Caco-2 (cell line): ENCODE data around the gene PWP2. TPM values are rescaled to one million over a fixed set of nuclear protein-coding genes. Genes with fewer than 3 reads are reported as not detected.
A peak's percentile ranks its signal among the peaks of the same experiment; 100 is the strongest.
"Not testable (repeated sequence)": the region's sequence is repeated elsewhere in the genome, so short reads cannot be mapped to it uniquely, and the experiment has no call there.

Experiments
- BruUV-seq: library from RNA; stranded (reverse); fragments of 400-500 nt; replicated peaks from 2 replicates; lab custom pipeline; 2021; lab: Mats Ljungman, UMichigan
- CTCF ChIA-PET: fragments of 300-600 bp; sonication (Branson Sonifier 250); formaldehyde crosslinking; loops from one replicate; lab custom pipeline; 2022; ENCODE audit warnings: antibody characterized with exemption; lab: Charles Lee
- POLR2A ChIA-PET: fragments of 300-600 bp; sonication (Branson Sonifier 250); formaldehyde crosslinking; loops from one replicate; lab custom pipeline; 2022; ENCODE audit warnings: antibody characterized with exemption; lab: Charles Lee
- DNase-seq, 2 experiments: peaks; one replicate each; pipeline versions ENCODE4 v3.0.0 to v3.0.0-alpha.2; 2020 to 2022
- H3K27me3 ChIP-seq: replicated peaks from 2 replicates; pipeline ENCODE4 v1.6.0; 2011; ENCODE audit warnings: low read length; ENCODE audit not compliant: control insufficient read depth, insufficient read depth
- H3K36me3 ChIP-seq: 2 replicates; pipeline ENCODE4 v1.5.1; 2011; ENCODE audit warnings: low read length; ENCODE audit not compliant: control insufficient read depth, insufficient read depth
- H3K4me1 ChIP-seq: fragments of 250-450 bp; sonication (Bioruptor Pico); 2 replicates; pipeline ENCODE4 v1.5.1; 2020; ENCODE audit warnings: mild to moderate bottlenecking
- H3K4me3 ChIP-seq: 2 replicates; pipeline ENCODE4 v1.5.1; 2011; ENCODE audit warnings: low read depth, mild to moderate bottlenecking, control low read depth, low read length
- H3K9me3 ChIP-seq: fragments of 250-450 bp; sonication (Bioruptor Pico); 2 replicates; pipeline ENCODE4 v1.5.1; 2020; ENCODE audit warnings: mild to moderate bottlenecking, moderate library complexity
- H3K27ac Mint-ChIP-seq: one replicate; pipeline ENCODE4 v1.8.0; 2022; ENCODE audit warnings: mixed read lengths; ENCODE audit not compliant: unreplicated experiment
- H3K27me3 Mint-ChIP-seq: one replicate; pipeline ENCODE4 v1.8.0; 2022; ENCODE audit warnings: mixed read lengths; ENCODE audit not compliant: insufficient read depth, unreplicated experiment
- H3K36me3 Mint-ChIP-seq: one replicate; pipeline ENCODE4 v1.8.0; 2022; ENCODE audit warnings: mild to moderate bottlenecking, mixed read lengths; ENCODE audit not compliant: insufficient read depth, unreplicated experiment
- H3K4me1 Mint-ChIP-seq: one replicate; pipeline ENCODE4 v1.8.0; 2022; ENCODE audit warnings: low read depth, mixed read lengths; ENCODE audit not compliant: unreplicated experiment
- H3K4me3 Mint-ChIP-seq: one replicate; pipeline ENCODE4 v1.8.0; 2022; ENCODE audit warnings: mild to moderate bottlenecking, moderate library complexity, mixed read lengths; ENCODE audit not compliant: unreplicated experiment
- H3K9me3 Mint-ChIP-seq: one replicate; pipeline ENCODE4 v1.8.0; 2022; ENCODE audit warnings: mixed read lengths; ENCODE audit not compliant: unreplicated experiment
- intact Hi-C: fragments of 100-400 bp; cut with micrococcal nuclease; formaldehyde crosslinking; loops from one replicate; pipeline ENCODE4 v1.10.0; 2022; ENCODE audit not compliant: unreplicated experiment
- total RNA-seq: library from RNA; stranded (reverse); gene quantifications from 2 replicates; pipeline ENCODE4 v1.2.3, GENCODE V29; 2022

The PWP2 gene
- total RNA-seq, 1 experiment from 2014 or later: 30.6 TPM

GRCh38 chr21:44157439-44158081 is 50.4 kb downstream of the PWP2 start:
- H3K9me3 ChIP-seq, POLR2A ChIA-PET, intact Hi-C loops, H3K9me3 Mint-ChIP-seq, H3K27me3 ChIP-seq, CTCF ChIA-PET, H3K36me3 Mint-ChIP-seq, H3K27me3 Mint-ChIP-seq, H3K4me1 Mint-ChIP-seq, BruUV-seq, H3K4me1 ChIP-seq, H3K27ac Mint-ChIP-seq, H3K4me3 Mint-ChIP-seq, H3K4me3 ChIP-seq, H3K36me3 ChIP-seq: not testable (repeated sequence)
- peak in 1 of 2 experiments; percentile 5 for DNase-seq

- intact Hi-C loops, H3K27me3 Mint-ChIP-seq, POLR2A ChIA-PET, H3K4me1 ChIP-seq, H3K36me3 ChIP-seq, H3K4me3 ChIP-seq, H3K4me1 Mint-ChIP-seq, H3K9me3 ChIP-seq, CTCF ChIA-PET, H3K4me3 Mint-ChIP-seq, H3K36me3 Mint-ChIP-seq, H3K27ac Mint-ChIP-seq, H3K27me3 ChIP-seq, BruUV-seq, H3K9me3 Mint-ChIP-seq: not testable (repeated sequence)
- DNase-seq: peak in 1 of 2 experiments; percentile 4
These were observed 50.9 kb downstream of the PWP2 start for GRCh38 chr21:44158082-44158468.

- H3K4me1 Mint-ChIP-seq, H3K36me3 ChIP-seq, H3K4me3 ChIP-seq, H3K4me3 Mint-ChIP-seq, H3K27me3 ChIP-seq, intact Hi-C loops, POLR2A ChIA-PET, H3K27ac Mint-ChIP-seq, CTCF ChIA-PET, H3K27me3 Mint-ChIP-seq, H3K36me3 Mint-ChIP-seq, BruUV-seq, H3K9me3 ChIP-seq, H3K4me1 ChIP-seq, H3K9me3 Mint-ChIP-seq: not testable (repeated sequence)
- peak in 1 of 2 experiments; percentile 3 for DNase-seq
These were observed 52.4 kb downstream of the PWP2 start for GRCh38 chr21:44159349-44160297.

- H3K27ac Mint-ChIP-seq, DNase-seq, BruUV-seq, H3K36me3 ChIP-seq, POLR2A ChIA-PET, H3K36me3 Mint-ChIP-seq, H3K27me3 ChIP-seq, intact Hi-C loops, H3K4me3 Mint-ChIP-seq, H3K9me3 ChIP-seq, H3K4me3 ChIP-seq, H3K27me3 Mint-ChIP-seq, CTCF ChIA-PET, H3K9me3 Mint-ChIP-seq, H3K4me1 ChIP-seq, H3K4me1 Mint-ChIP-seq: not testable (repeated sequence)
These were observed 53.1 kb downstream of the PWP2 start for GRCh38 chr21:44160298-44160672.

GRCh38 chr21:44160821-44161220 is 53.6 kb downstream of the PWP2 start:
- H3K4me3 ChIP-seq, H3K27me3 Mint-ChIP-seq, H3K9me3 Mint-ChIP-seq, intact Hi-C loops, CTCF ChIA-PET, POLR2A ChIA-PET, H3K36me3 Mint-ChIP-seq, H3K4me1 Mint-ChIP-seq, H3K27me3 ChIP-seq, H3K27ac Mint-ChIP-seq, H3K4me3 Mint-ChIP-seq, DNase-seq, H3K9me3 ChIP-seq, BruUV-seq, H3K36me3 ChIP-seq, H3K4me1 ChIP-seq: not testable (repeated sequence)

- H3K4me1 ChIP-seq, H3K9me3 Mint-ChIP-seq, H3K4me3 ChIP-seq, DNase-seq, BruUV-seq, H3K27me3 Mint-ChIP-seq, H3K36me3 Mint-ChIP-seq, H3K9me3 ChIP-seq, H3K27ac Mint-ChIP-seq, H3K27me3 ChIP-seq, H3K36me3 ChIP-seq, H3K4me1 Mint-ChIP-seq, POLR2A ChIA-PET, CTCF ChIA-PET, intact Hi-C loops, H3K4me3 Mint-ChIP-seq: not testable (repeated sequence)
These were observed 56.0 kb downstream of the PWP2 start for GRCh38 chr21:44163167-44163653.
